GM12878 (cell line): Measurements from ENCODE around the gene DGLUCY. TPM values are rescaled to one million over a fixed set of nuclear protein-coding genes. Genes with fewer than 3 reads are reported as not detected.

ENCODE experiments used
- ATAC-seq: fragments of 200-7000 bp; cut with Tn5 transposase; 3 replicates; pipeline ENCODE4 v1.9.1; 2020; ENCODE audit warnings: mild to moderate bottlenecking, moderate library complexity
- BruUV-seq: library from RNA; stranded (reverse); fragments of 400-500 nt; replicated peaks from 2 replicates; lab custom pipeline; 2021; lab: Mats Ljungman, UMichigan
- CTCF ChIA-PET: fragments of 300-600 bp; sonication (Branson Sonifier 250); formaldehyde crosslinking; extraction: SDS; loops from one replicate; lab custom pipeline; 2021; ENCODE audit warnings: inconsistent platforms; lab: Yijun Ruan, JAX
- POLR2A ChIA-PET: fragments of 350-600 bp; formaldehyde crosslinking; extraction: SDS; loops from one replicate; lab custom pipeline; 2021; ENCODE audit warnings: inconsistent platforms; lab: Charles Lee
- RAD21 ChIA-PET: fragments of 300-600 bp; sonication (Branson Sonifier 250); formaldehyde crosslinking; loops from one replicate; lab custom pipeline; 2023; ENCODE audit warnings: antibody characterized with exemption; ENCODE audit not compliant: unreplicated experiment; lab: Charles Lee
- SMC1A ChIA-PET: fragments of 300-600 bp; sonication (Branson Sonifier 250); formaldehyde crosslinking; loops from one replicate; lab custom pipeline; 2023; ENCODE audit not compliant: unreplicated experiment, uncharacterized antibody; lab: Charles Lee
- DNase-seq: peaks from one replicate; pipeline ENCODE4 v3.0.0-alpha.2; 2011; ENCODE audit warnings: low read depth, low spot score
- FAIRE-seq: peaks from 3 replicates; lab custom pipeline; 2011; peaks lifted over from hg19 to GRCh38; lab: Jason Lieb, UNC
- H2AFZ ChIP-seq: 2 replicates; pipeline ENCODE4 v1.6.0; 2011; ENCODE audit warnings: low read depth, low read length, control low read depth; ENCODE audit not compliant: control insufficient read depth
- H3K27ac ChIP-seq: 2 replicates; pipeline ENCODE4 v1.5.1; 2011; ENCODE audit warnings: control low read depth; ENCODE audit not compliant: control insufficient read depth, insufficient read depth
- H3K27me3 ChIP-seq, 2 experiments: replicated peaks in 1 of 2; 2 replicates each; pipeline versions ENCODE4 v1.6.0 to v1.6.1; 2011; ENCODE audit warnings: low read length in 1 of 2; ENCODE audit not compliant: control insufficient read depth in 2 of 2, insufficient read depth in 2 of 2
- H3K36me3 ChIP-seq, 2 experiments: 2 replicates each; pipeline ENCODE4 v1.5.1; 2011; ENCODE audit warnings: low read length in 1 of 2; ENCODE audit not compliant: control insufficient read depth in 2 of 2, insufficient read depth in 2 of 2
- H3K4me1 ChIP-seq: 2 replicates; pipeline ENCODE4 v1.6.1; 2011; ENCODE audit warnings: mild to moderate bottlenecking, low read length, moderate library complexity, mixed read lengths; ENCODE audit not compliant: control insufficient read depth, insufficient read depth
- H3K4me2 ChIP-seq: 2 replicates; pipeline ENCODE4 v1.6.0; 2011; ENCODE audit warnings: control low read depth; ENCODE audit not compliant: control insufficient read depth, insufficient read depth
- H3K4me3 ChIP-seq: fragments of 200-600 bp; sonication (generic); 2 replicates; pipeline ENCODE4 v1.5.1; 2016
- H3K79me2 ChIP-seq: 2 replicates; pipeline ENCODE4 v1.6.0; 2011; ENCODE audit warnings: low read length; ENCODE audit not compliant: control insufficient read depth, insufficient read depth
- H3K9ac ChIP-seq: 2 replicates; pipeline ENCODE4 v1.8.0; 2011; ENCODE audit warnings: low read length, control low read depth, mixed read lengths; ENCODE audit not compliant: control insufficient read depth, insufficient read depth
- H3K9me3 ChIP-seq: replicated peaks from 3 replicates; pipeline ENCODE4 v1.5.1; 2011; ENCODE audit warnings: mild to moderate bottlenecking, low read length; ENCODE audit not compliant: control insufficient read depth, insufficient read depth
- H4K20me1 ChIP-seq: 2 replicates; pipeline ENCODE4 v1.6.0; 2011; ENCODE audit not compliant: control insufficient read depth, insufficient read depth
- BCLAF1 ChIP-seq: fragments of 450-650 bp; IDR thresholded peaks from 2 replicates; pipeline ENCODE4 v1.6.1; 2017; ENCODE audit warnings: antibody characterized with exemption, mild to moderate bottlenecking, moderate library complexity
- E4F1 ChIP-seq: fragments of 450-650 bp; IDR thresholded peaks from 2 replicates; pipeline ENCODE4 v1.6.1; 2018; ENCODE audit warnings: borderline replicate concordance, mild to moderate bottlenecking; ENCODE audit not compliant: partially characterized antibody
- RBBP5 ChIP-seq: fragments of 200-600 bp; sonication (generic); conservative IDR thresholded peaks from 2 replicates; pipeline ENCODE4 v1.6.1; 2016
- in situ Hi-C: fragments of 300-500 bp; cut with MboI; formaldehyde crosslinking; loops from 9 replicates; pipeline ENCODE4 v1.14.3; 2018; ENCODE audit warnings: mixed read lengths
- intact Hi-C: fragments of 100-400 bp; cut with micrococcal nuclease; formaldehyde crosslinking; loops from one replicate; pipeline ENCODE4 v1.14.2; 2022; ENCODE audit not compliant: unreplicated experiment
- polyA plus RNA-seq, 11 experiments: library from polyadenylated mRNA; depleted of rRNA in 4 of 11; unstranded in 6 of 11; stranded (reverse) in 5 of 11; fragments of >200 nt; fragmentation: Nextera tagmentation in 4 of 11; fragmentation: Illumina TruSeq in 1 of 11; extraction: Ambion mirVana in 4 of 11; extraction: Trizol in 1 of 11; gene quantifications; 1 replicate in 1 of 11; 2 replicates in 10 of 11; pipeline versions ENCODE4 v1.2.1 to v1.2.3, GENCODE V29; 2011 to 2016; ENCODE audit warnings: inconsistent platforms in 2 of 11, missing spikeins in 2 of 11, low read depth in 1 of 11
- total RNA-seq, 4 experiments: library from RNA; depleted of rRNA in 3 of 4; stranded (reverse); fragments of >200 nt in 3 of 4; fragmentation: Illumina TruSeq in 1 of 4; extraction: Trizol in 1 of 4; gene quantifications; 2 replicates each; pipeline versions ENCODE4 v1.2.1 to v1.2.3, GENCODE V29; 2013 to 2021

Gene DGLUCY
- total and polyA plus RNA-seq, 10 of the 15 experiments (the other 5 are each of a cell fraction or from before 2014, with no cell fraction given), result 15.0 to 70.3 (median 55.1) TPM

GRCh38 chr14:91070572-91070971 lies 43.3 kb upstream of the DGLUCY start:
- BruUV-seq, result no TSS peak
- no peak for DNase-seq
- no peaks in the 10 kb centered on the region for H3K36me3 ChIP-seq
- no peaks in the 10 kb centered on the region; the same call in 2 of the 3 replicates for H3K9me3 ChIP-seq
- H3K27me3 ChIP-seq, result no peaks in the 10 kb centered on the region
- in situ Hi-C loops, result no loop called here
- ChIA-PET SMC1A (interaction anchor here (1.0 kb wide), 1 partner anchor 11 kb away, joined by 3 read pairs; no protein-coding TSS in a partner anchor), POLR2A (no interaction called here), RAD21 (interaction anchor here (1.2 kb wide), 1 partner anchor 10 kb away, joined by 3 read pairs; the partner anchor contains the start of gene RPS6KA5), CTCF (no interaction called here)
- H3K4me1 ChIP-seq, result no peaks in the 10 kb centered on the region
- no peaks in the 10 kb centered on the region for H4K20me1 ChIP-seq
- no peak overlapping the region for H2AFZ ChIP-seq
- no peaks in the 10 kb centered on the region for H3K79me2 ChIP-seq
- FAIRE-seq, result no peak
- TF ChIP-seq E4F1 (no peak), RBBP5 (no peak), BCLAF1 (no peak)
- H3K27ac ChIP-seq, result no peak overlapping the region
- no peak overlapping the region for H3K4me3 ChIP-seq
- no peak overlapping the region for H3K9ac ChIP-seq
- no peak overlapping the region for H3K4me2 ChIP-seq
- no peak for ATAC-seq
- intact Hi-C loops, result no loop called here
